SK-N-SH (cell line): ENCODE results near the gene EDN1. TPM values are rescaled to one million over a fixed set of nuclear protein-coding genes. Genes with fewer than 3 reads are reported as not detected.

ENCODE experiments used
- CTCF ChIA-PET: fragments of 300-600, 350-600 bp; formaldehyde crosslinking; extraction: SDS; loops from one replicate; lab custom pipeline; 2021; lab: Yijun Ruan, JAX
- POLR2A ChIA-PET: fragments of 350-600 bp; sonication (Branson Sonifier 250); formaldehyde crosslinking; extraction: SDS; loops from one replicate; lab custom pipeline; 2020; ENCODE audit warnings: antibody characterized with exemption, inconsistent platforms; lab: Yijun Ruan, JAX
- DNase-seq: peaks from one replicate; pipeline ENCODE4 v3.0.0; 2012
- H2AFZ ChIP-seq: fragments of 200-600 bp; sonication (generic); 2 replicates; pipeline ENCODE4 v1.8.1; 2016; ENCODE audit warnings: antibody characterized with exemption, mild to moderate bottlenecking, low read depth
- H3F3A ChIP-seq: fragments of 200-600 bp; sonication (generic); replicated peaks from 2 replicates; pipeline ENCODE3; 2016; ENCODE audit warnings: antibody characterized with exemption, mild to moderate bottlenecking; ENCODE audit not compliant: insufficient read depth
- H3K27ac ChIP-seq, 2 experiments: fragments of 200-500 bp in 1 of 2; fragments of 200-600 bp in 1 of 2; sonication (Bioruptor generic) in 1 of 2; sonication (generic), shearing (Covaris generic) in 1 of 2; 2 replicates each; pipeline versions ENCODE4 v1.5.1 to v1.6.1; 2014 to 2016; ENCODE audit warnings: low read depth in 2 of 2, inconsistent platforms in 1 of 2, low read length in 1 of 2, mild to moderate bottlenecking in 1 of 2, mixed read lengths in 1 of 2
- H3K27me3 ChIP-seq: fragments of 200-600 bp; sonication (generic), shearing (Covaris generic); 2 replicates; pipeline ENCODE4 v1.6.1; 2016; ENCODE audit warnings: mixed run types; ENCODE audit not compliant: insufficient read depth
- H3K36me3 ChIP-seq, 2 experiments: fragments of 200-500 bp in 1 of 2; fragments of 200-600 bp in 1 of 2; sonication (Bioruptor generic) in 1 of 2; sonication (generic) in 1 of 2; replicated peaks in 1 of 2; 2 replicates each; pipeline versions ENCODE3 to v1.5.1; 2014 to 2016; ENCODE audit warnings: low read length in 1 of 2, mild to moderate bottlenecking in 1 of 2; ENCODE audit not compliant: insufficient read depth in 2 of 2, control insufficient read depth in 1 of 2
- H3K4me1 ChIP-seq, 2 experiments: fragments of 200-500 bp in 1 of 2; fragments of 200-600 bp in 1 of 2; sonication (Bioruptor generic) in 1 of 2; sonication (generic), shearing (Covaris generic) in 1 of 2; 2 replicates each; pipeline versions ENCODE4 v1.5.1 to v1.6.1; 2014 to 2016; ENCODE audit warnings: low read depth in 1 of 2, low read length in 1 of 2, mixed run types in 1 of 2; ENCODE audit not compliant: insufficient read depth in 2 of 2, control insufficient read depth in 1 of 2
- H3K4me2 ChIP-seq: fragments of 200-600 bp; sonication (generic), shearing (Covaris generic); 2 replicates; pipeline ENCODE4 v1.6.1; 2017; ENCODE audit warnings: mixed run types
- H3K4me3 ChIP-seq, 2 experiments: fragments of 200-500 bp in 1 of 2; fragments of 200-600 bp in 1 of 2; sonication (Bioruptor generic) in 1 of 2; sonication (generic), shearing (Covaris generic) in 1 of 2; 2 replicates each; pipeline versions ENCODE4 v1.5.1 to v1.8.1; 2014 to 2016; ENCODE audit warnings: low read depth in 2 of 2, inconsistent platforms in 1 of 2, low read length in 1 of 2, mild to moderate bottlenecking in 1 of 2, mixed read lengths in 1 of 2, moderate library complexity in 1 of 2
- H3K79me2 ChIP-seq: fragments of 200-600 bp; sonication (generic); 2 replicates; pipeline ENCODE4 v1.8.1; 2017; ENCODE audit warnings: mild to moderate bottlenecking; ENCODE audit not compliant: insufficient read depth
- H3K9ac ChIP-seq: fragments of 200-600 bp; sonication (generic); 2 replicates; pipeline ENCODE4 v1.6.1; 2017; ENCODE audit warnings: mixed run types
- H3K9me2 ChIP-seq: fragments of 200-600 bp; sonication (generic); 2 replicates; pipeline ENCODE4 v1.6.1; 2017; ENCODE audit warnings: mixed run types
- H3K9me3 ChIP-seq: fragments of 200-600 bp; sonication (generic); 2 replicates; pipeline ENCODE4 v1.6.1; 2017; ENCODE audit warnings: mixed run types, mild to moderate bottlenecking, moderate library complexity
- H4K20me1 ChIP-seq: fragments of 200-600 bp; sonication (generic); 2 replicates; pipeline ENCODE4 v1.6.1; 2017; ENCODE audit warnings: mild to moderate bottlenecking, mixed run types; ENCODE audit not compliant: insufficient read depth
- ELF1 ChIP-seq: IDR thresholded peaks from 2 replicates; pipeline ENCODE4 v1.4.0; 2012
- GABPA ChIP-seq: IDR thresholded peaks from 2 replicates; pipeline ENCODE4 v1.4.0; 2012; ENCODE audit warnings: low read depth, mild to moderate bottlenecking
- GATA2 ChIP-seq: sonication (generic); formaldehyde crosslinking; IDR thresholded peaks from 2 replicates; pipeline ENCODE4 v1.5.0; 2020; ENCODE audit warnings: mild to moderate bottlenecking, missing genetic modification reagents
- NRF1 ChIP-seq: IDR thresholded peaks from 2 replicates; pipeline ENCODE4 v1.6.1; 2012; ENCODE audit warnings: low read depth, mild to moderate bottlenecking, low read length
- POLR2AphosphoS5 ChIP-seq: IDR thresholded peaks from 2 replicates; pipeline ENCODE4 v1.6.1; 2012; ENCODE audit warnings: low read depth, low read length
- RAD21 ChIP-seq: IDR thresholded peaks from 2 replicates; pipeline ENCODE4 v1.6.1; 2012; ENCODE audit warnings: mild to moderate bottlenecking, low read length
- REST ChIP-seq: IDR thresholded peaks from 2 replicates; pipeline ENCODE4 v1.6.1; 2012; ENCODE audit warnings: mild to moderate bottlenecking, low read depth, low read length, moderate library complexity
- RFX5 ChIP-seq: IDR thresholded peaks from 2 replicates; pipeline ENCODE4 v1.6.1; 2012; ENCODE audit warnings: mild to moderate bottlenecking, improper control_type of control experiment, low read length
- SIN3A ChIP-seq: IDR thresholded peaks from 2 replicates; pipeline ENCODE4 v1.6.1; 2012; ENCODE audit warnings: low read depth, mild to moderate bottlenecking, low read length, moderate library complexity, borderline replicate concordance
- USF1 ChIP-seq: IDR thresholded peaks from 2 replicates; pipeline ENCODE4 v1.4.0; 2012; ENCODE audit warnings: low read depth, borderline replicate concordance
- YY1 ChIP-seq: IDR thresholded peaks from 2 replicates; pipeline ENCODE4 v1.4.0; 2012; ENCODE audit warnings: low read depth, mild to moderate bottlenecking
- WGBS: methylation state at CpG from one replicate; pipeline ENCODE4 v1.1.6; 2017; ENCODE audit warnings: low lambda C conversion rate; 5-methylcytosine and 5-hydroxymethylcytosine counted together
- polyA plus RNA-seq, 3 experiments: library from polyadenylated mRNA; depleted of rRNA; stranded (reverse); fragments of >200 nt; gene quantifications; 2 replicates each; pipeline ENCODE4 v1.2.3, GENCODE V29; 2012
- TF ChIP-seq, protein P1 (sequence below): IDR thresholded peaks from 2 replicates; pipeline ENCODE4 v1.4.0; 2012; ENCODE audit warnings: low read depth, borderline replicate concordance

Gene EDN1
- polyA plus RNA-seq, 1 of the 3 experiments (the other 2 are of a cell fraction): 1.3 TPM

DNA sequence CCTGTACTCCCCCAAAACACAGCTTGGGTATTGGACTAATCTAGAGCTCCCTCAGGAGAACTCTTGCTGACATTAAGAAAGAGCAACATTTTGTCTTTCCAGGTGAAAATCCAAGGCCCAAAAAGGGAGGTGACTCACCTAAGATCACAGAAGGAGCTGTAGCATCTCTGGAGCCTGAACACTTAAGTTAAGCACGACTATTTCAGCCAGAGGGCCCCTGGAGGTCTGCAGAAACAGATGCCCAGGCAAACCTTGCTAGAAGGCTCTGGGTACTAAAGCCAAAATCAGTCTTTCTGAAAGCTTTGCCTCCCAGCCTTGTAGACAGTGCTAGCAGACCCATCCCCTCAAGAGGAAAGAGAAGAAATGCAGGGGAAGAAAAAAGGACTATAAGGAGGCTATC is 8.8 kb downstream of the EDN1 start:
- H3K4me1 ChIP-seq: peaks cover 0 to 12% of the 10 kb centered on the region in 2 experiments; a peak in 2 of 4 replicates
- no peak overlapping the region for H2AFZ ChIP-seq
- TF ChIP-seq NRF1 (no peak), REST (no peak), USF1 (no peak), SIN3A (no peak), ELF1 (no peak), GABPA (no peak), YY1 (no peak), POLR2AphosphoS5 (no peak), RFX5 (no peak)
- TF ChIP-seq, protein P1, sequence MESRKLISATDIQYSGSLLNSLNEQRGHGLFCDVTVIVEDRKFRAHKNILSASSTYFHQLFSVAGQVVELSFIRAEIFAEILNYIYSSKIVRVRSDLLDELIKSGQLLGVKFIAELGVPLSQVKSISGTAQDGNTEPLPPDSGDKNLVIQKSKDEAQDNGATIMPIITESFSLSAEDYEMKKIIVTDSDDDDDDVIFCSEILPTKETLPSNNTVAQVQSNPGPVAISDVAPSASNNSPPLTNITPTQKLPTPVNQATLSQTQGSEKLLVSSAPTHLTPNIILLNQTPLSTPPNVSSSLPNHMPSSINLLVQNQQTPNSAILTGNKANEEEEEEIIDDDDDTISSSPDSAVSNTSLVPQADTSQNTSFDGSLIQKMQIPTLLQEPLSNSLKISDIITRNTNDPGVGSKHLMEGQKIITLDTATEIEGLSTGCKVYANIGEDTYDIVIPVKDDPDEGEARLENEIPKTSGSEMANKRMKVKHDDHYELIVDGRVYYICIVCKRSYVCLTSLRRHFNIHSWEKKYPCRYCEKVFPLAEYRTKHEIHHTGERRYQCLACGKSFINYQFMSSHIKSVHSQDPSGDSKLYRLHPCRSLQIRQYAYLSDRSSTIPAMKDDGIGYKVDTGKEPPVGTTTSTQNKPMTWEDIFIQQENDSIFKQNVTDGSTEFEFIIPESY: no peak
- TF ChIP-seq, all 33 proteins: peak for 0
- ChIA-PET POLR2A (interaction anchor here (0.9 kb wide), 1 partner anchor 12 kb away, joined by 3 read pairs; no protein-coding TSS in a partner anchor), CTCF (interaction anchor here (1.0 to 2.0 kb wide), 3 partner anchors 9 to 51 kb away, joined by 3 to 17 read pairs (median 6); partner anchors contain the start of gene EDN1)
- H3K36me3 ChIP-seq: peaks cover 3% of the 10 kb centered on the region in 2 experiments
- no peaks in the 10 kb centered on the region for H3K9me2 ChIP-seq
- no peaks in the 10 kb centered on the region for H3K9me3 ChIP-seq
- H4K20me1 ChIP-seq: no peaks in the 10 kb centered on the region
- no peaks in the 10 kb centered on the region for H3K27me3 ChIP-seq
- no peak overlapping the region for H3K4me2 ChIP-seq
- no peak overlapping the region for H3K4me3 ChIP-seq
- no peaks in the 10 kb centered on the region for H3K79me2 ChIP-seq
- no peak overlapping the region for H3K9ac ChIP-seq
- 33% methylated on average over 1 of the region's 1 CpG for WGBS
- no peak overlapping the region for H3K27ac ChIP-seq
- no peak for DNase-seq
- H3F3A ChIP-seq: peaks cover 4% of the 10 kb centered on the region

GRCh38 chr6:12301018-12301417 is 10.9 kb downstream of the EDN1 start:
- 77% methylated on average over 3 of the region's 3 CpGs for WGBS
- TF ChIP-seq RAD21 (no peak), GATA2 (CRISPR knock-in tag) (no peak), SIN3A (no peak), REST (no peak)
- peaks cover 0 to 1% of the 10 kb centered on the region in 2 experiments; a peak in 2 of 4 replicates for H3K4me1 ChIP-seq
- ChIA-PET CTCF (interaction anchor here (1.0 to 4.8 kb wide), 2 partner anchors 10 to 304 kb away, joined by 3 to 34 read pairs; partner anchors contain the start of gene EDN1), POLR2A (no interaction called here)
- no peak overlapping the region for H2AFZ ChIP-seq
- H3F3A ChIP-seq: no peaks in the 10 kb centered on the region
- no peak overlapping the region for H3K4me2 ChIP-seq
- no peaks in the 10 kb centered on the region for H3K9me3 ChIP-seq
- peaks cover 0 to 3% of the 10 kb centered on the region in 2 experiments for H3K36me3 ChIP-seq
- H3K4me3 ChIP-seq: no peak overlapping the region
- no peak overlapping the region for H3K9ac ChIP-seq
- H3K79me2 ChIP-seq: no peaks in the 10 kb centered on the region
- DNase-seq: no peak
- no peaks in the 10 kb centered on the region for H4K20me1 ChIP-seq
- no peak overlapping the region for H3K27ac ChIP-seq
- no peaks in the 10 kb centered on the region for H3K27me3 ChIP-seq
- H3K9me2 ChIP-seq: no peaks in the 10 kb centered on the region
